ENCODE data around the gene ONECUT3.

ONECUT3 gene

GRCh38 chr19:1739960-1740629 lies 13.2 kb upstream of the ONECUT3 start:
- FAIRE-seq (no peak), DNase-seq (ENCODE audit: insufficient read length, low spot score) (no peak)

DNA sequence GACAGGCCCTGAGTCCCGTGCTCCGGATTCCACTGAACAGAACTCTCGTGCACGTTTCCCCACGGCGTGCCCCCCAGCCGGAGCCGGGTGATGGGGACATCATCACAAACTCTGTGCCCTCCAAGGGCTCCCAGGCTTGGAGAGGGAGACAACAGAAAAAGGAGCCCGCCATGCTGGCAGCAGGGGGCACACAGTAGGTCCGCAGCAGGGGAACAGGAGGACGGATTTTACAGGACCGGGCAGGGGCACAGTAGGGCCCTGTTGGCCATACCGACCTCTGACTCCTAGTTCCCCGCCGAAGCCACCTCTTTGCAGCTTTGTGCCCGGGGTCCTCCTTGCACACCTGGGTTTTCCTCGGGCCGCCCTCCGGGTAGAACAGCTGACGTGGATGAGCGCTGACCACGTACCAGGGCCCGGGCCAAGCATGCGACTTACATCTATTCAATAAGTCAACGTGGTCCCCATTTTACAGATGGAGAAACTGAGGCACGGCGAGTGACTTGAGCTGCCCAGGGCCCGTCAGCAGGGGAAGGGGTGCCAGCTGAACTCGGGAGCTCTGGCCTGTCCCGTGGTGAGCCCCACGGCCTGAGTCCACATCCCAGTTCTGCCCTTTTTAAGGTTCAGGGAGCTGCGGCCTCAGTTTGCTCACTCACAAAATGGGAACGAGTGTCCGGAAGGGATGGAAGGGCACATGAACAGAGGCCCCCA lies 10.2 kb upstream of the ONECUT3 start:
- no peak for DNase-seq (ENCODE audit: insufficient read length, low spot score)
- no peak for FAIRE-seq

DNA sequence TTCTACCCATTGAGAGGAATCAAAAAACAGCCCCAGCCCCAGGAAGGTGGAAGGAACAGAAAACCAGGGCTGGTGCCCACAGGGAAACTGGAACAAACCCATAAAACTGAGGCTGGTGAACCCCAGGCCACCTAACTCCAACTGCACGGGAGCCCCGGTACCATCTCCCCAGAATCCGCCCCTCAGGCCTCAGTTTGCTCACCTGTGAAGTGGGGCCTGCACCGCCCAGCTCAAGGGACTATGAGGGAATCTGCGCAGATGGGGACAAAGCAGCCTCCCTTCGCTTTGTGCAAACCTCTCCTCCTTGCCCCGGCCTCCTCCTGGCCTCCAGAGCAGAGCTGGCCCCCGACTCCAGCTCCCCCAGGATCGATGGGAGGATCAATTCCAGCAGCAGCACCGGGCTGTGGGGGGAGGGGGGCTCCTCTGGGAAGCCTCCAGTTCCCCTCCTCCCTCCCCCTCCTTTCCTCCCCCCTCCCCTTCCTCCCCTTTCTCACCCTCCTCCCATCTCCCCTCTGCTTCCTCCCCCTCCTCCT lies 9.1 kb upstream of the ONECUT3 start:
- FAIRE-seq (no peak), DNase-seq (ENCODE audit: insufficient read length, low spot score) (no peak)

GRCh38 chr19:1744822-1745563 lies 8.3 kb upstream of the ONECUT3 start:
- no peak for FAIRE-seq
- DNase-seq (ENCODE audit: insufficient read length, low spot score) = no peak

DNA sequence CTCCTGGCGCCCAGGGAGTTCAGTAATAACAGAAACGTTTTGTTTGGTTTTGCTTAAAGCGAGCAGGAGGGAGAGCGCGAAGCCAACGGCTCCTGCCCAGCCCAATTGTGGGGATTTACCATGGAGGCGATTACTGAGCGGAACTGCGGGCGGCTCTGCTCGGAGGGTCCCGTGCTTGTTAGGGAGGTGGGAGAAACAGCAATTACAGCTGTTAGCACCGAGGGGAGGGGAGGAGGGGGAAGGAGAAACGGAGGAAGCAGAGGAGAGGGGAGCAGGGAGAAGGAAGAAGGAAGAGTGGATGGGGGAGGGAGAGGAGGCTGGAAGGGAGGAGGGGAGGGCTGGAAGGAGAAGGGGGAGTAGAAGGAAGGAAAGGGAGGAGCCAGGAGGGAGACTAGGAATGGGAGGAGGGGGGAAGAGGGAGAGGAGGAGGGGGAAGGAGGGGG lies 7.7 kb upstream of the ONECUT3 start:
- DNase-seq (ENCODE audit: insufficient read length, low spot score) = no peak

GRCh38 chr19:1746401-1747284 lies 6.7 kb upstream of the ONECUT3 start:
- FAIRE-seq (no peak), DNase-seq (ENCODE audit: insufficient read length, low spot score) (no peak)

More for the DNA sequence above, 7.7 kb upstream of the ONECUT3 start:
- FAIRE-seq = no peak

DNA sequence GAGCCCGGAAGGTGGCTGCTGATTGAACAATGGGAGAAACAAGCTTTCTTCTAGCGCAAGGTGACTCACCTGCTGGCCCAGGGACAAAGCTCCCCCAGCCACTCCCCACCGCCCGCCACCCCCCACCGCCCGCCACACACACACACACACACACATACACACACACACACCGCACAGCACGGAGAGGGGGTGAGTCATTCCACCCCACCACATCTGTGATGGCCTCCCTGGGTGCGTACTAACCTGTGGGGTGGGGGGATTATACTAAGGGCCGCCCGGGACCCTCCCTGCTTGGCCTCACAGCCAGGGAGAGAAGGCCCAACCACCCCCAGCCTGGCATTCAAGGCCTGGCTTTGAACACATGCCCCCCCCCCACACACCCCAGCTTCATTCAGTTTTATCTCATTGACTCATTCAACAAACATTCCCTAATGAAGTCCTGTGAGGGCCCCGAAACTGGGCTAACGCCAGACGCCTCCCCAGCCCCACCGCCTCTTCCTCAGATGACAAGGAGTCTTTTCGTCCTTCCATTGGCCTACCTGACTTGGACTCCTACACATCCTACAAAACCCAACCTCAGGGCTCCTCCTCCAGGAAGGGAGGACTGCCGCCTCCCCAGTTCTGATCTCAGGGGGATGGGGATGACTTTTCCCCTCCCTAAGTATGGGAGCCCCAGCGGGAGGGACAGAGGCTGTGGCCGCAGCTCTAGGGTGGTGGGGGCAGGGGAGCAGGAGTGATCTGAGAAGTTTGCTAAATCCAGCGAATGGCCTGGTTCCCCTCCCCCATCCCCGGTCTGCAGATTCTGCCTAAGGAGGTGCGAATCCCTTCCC lies 5.8 kb upstream of the ONECUT3 start:
- FAIRE-seq (no peak), DNase-seq (ENCODE audit: insufficient read length, low spot score) (no peak)

- DNase-seq (ENCODE audit: insufficient read length, low spot score) (no peak), FAIRE-seq (no peak)
Observed at GRCh38 chr19:1748115-1748872, 5.0 kb upstream of the ONECUT3 start.

DNA sequence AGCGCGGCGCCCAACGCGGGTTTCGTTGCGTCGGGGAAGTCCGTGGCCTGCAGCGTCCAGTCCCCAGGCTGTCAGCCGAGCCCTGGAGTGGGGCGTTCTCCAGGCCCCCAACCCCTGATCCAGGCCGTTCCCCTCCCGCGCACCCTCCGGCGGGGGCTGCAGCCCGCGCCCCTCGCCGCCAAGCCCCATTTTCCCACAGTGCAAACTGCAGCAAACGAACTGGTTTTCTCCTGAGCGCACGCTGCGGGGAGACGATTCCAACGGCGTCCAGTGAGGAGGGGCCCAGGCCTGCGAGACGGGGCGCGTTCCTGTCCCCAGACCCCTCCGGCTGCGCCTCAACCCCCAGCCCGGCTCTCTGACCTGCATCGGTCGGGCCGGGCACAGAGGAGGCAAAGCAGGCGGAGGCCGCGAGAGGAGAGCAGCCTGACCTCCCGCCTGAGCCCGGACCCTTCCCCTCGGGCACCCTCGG lies 4.4 kb upstream of the ONECUT3 start:
- FAIRE-seq = no peak
- DNase-seq (ENCODE audit: insufficient read length, low spot score) = no peak

DNA sequence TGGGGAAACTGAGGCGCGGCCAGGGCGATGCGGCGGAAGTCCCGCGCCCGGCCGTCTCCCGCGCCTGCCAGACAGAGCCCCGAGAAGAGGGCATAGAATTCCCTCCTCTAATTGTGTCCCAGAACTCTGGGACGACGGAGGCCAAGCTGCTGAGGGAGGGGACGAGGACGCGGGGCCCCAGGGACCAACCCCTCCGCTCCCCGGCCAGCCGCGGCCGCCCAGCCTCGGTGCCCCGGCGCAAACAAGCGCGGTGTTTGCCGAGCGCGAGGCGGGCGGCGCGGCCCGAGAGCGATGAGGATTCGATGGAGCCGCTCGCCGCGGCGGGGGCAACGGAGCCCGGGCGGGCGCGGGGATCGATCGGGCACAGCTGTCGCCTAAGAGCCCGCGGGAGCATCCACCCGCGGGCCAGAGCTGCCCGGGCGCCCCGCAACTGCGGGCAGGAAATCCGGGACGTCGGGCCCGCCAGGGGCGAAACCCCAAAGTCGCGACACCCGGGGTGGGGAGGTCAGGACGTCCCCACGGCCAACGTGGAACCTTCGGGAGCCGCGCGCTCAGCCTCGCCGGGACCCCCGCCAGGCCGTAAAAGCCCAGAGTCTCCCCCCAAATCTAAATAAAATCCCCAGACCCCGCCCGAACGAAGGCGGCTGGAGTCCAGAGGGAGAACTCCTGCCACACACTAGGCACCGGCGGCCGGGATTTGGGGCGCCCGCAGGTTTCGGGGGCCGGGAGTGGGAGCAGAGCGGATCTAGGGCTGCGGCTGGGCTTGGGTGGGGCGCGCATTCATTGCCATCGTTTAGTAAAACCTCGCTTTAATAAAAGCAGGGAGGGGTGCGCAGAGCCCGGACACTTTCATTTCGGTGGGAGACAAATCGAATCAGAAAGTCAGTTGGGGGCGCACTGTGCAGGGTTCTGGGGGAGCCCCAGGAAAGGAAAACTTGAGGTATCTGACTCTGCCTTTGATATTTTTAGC lies 3.6 kb upstream of the ONECUT3 start:
- DNase-seq (ENCODE audit: insufficient read length, low spot score) (no peak), FAIRE-seq (no peak)

GRCh38 chr19:1750343-1751021 lies 2.8 kb upstream of the ONECUT3 start:
- DNase-seq (ENCODE audit: insufficient read length, low spot score) (no peak), FAIRE-seq (no peak)

- FAIRE-seq (no peak), DNase-seq (ENCODE audit: insufficient read length, low spot score) (no peak)
Observed at GRCh38 chr19:1751367-1752008, 1.8 kb upstream of the ONECUT3 start.

- DNase-seq (ENCODE audit: insufficient read length, low spot score) = no peak
- no peak for FAIRE-seq
Observed at GRCh38 chr19:1752009-1752756, 1.1 kb upstream of the ONECUT3 start.

- no peak for DNase-seq (ENCODE audit: insufficient read length, low spot score)
- no peak for FAIRE-seq
Observed at GRCh38 chr19:1754018-1754635, 821 bp downstream of the ONECUT3 start.

Data from GM19239 (cell line).